ENCODE results near the gene RPL4. TPM values are rescaled to one million over a fixed set of nuclear protein-coding genes. Genes with fewer than 3 reads are reported as not detected.

The RPL4 gene
- polyA plus RNA-seq = 356 and 382 TPM in 2 replicates

DNA sequence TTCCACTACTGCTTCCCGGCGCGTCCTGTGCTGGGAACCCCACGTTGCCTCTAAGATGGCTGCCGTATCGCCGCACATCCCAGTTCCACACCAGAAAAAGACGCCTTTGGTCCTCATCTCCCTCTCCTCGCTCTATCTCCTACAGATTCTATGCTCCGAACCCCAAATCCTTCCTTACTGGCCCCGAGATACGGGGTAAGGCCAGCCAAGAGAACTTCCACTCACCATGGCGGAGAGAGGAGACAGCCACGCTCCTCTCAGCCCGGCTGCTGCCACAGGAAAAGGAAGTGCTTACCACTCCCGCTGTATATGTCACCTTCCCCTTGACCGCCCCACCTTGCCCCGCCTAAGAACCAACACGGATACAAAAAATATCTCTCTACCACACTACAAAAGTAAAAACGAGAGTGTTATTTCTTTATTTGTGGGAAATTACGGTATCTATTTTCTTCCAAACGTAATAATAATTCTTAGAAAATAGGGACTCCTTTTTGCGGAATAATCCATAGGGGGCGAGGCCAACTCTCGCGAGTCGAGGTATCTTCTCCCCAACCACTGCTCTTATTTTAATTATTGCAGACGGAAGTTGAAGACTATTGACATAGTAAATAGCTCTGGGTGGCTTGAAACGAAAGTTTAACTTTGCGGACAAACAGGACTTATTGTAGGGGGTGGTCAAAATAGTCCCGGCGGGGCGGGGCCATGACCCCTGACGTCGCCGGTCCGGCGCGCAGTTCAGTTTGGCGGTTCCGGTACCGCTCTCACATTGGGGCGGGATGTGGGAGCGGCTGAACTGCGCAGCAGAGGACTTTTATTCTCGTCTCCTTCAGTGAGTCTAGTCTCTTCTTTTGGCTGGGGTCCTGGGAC, at the start of gene RPL4, which contains the start of gene ZWILCH:
Gene RPL4, minus strand, starts transcription at position 293 of the 867 bp plus-strand sequence. Its CDS starts 65 bp downstream, at position 228.
Gene ZWILCH, plus strand, starts transcription at position 764 of the 867 bp plus-strand sequence. Its CDS starts 13 bp downstream, at position 777.

DNA sequence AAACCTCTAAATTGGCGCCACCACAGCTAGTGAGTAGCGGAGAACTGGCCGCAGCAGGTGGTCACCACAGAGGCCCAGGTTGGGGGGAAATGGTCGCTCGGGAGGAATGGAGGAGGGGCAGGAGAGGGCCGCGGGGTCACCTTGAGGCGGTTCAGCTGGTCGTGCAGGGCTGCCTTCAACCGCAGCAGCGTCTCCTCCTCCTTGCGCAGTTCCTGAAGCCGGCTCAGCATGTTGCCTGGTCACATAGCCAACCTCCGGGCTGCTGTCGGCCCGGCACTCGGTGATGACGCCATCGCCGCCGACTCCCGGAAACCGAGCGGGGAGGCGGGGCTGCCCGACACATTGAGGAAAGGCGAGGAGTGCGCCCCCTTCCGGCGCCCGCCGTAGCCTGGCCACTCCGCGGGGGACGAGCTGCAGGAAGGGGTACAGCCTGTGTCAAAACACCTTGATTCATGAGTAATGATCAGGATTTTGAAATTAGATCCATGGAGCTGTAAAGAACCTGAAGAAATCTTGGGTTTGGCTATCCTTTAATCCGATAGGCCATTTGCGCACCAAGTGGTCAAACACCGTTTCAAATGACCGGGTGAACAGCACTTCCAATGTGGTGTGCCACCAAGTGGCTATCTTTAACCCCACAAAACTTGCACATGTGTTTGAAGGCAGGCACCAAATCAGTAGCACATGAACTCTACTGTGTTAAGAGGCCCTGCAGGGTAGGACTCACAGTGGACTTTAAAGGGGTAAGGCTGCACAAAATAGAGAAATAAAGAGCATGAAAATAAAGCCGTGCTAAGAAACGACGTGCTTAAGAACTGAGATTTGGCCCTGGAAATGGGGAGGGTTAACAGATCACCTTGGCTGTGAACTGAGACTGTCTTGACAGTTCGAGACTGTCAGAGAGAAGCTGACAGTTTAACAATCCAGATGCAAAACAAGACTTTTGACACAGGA, 6.9 kb downstream of the RPL4 start, which contains the start of gene SNAPC5:
Gene SNAPC5, minus strand, starts transcription at position 261 of the 954 bp plus-strand sequence. Its CDS starts 31 bp downstream, at position 230.

Other genes starting within 250 kb of the RPL4 start
- 21.0 and 27.0 TPM in 2 replicates for gene DIS3L, start 211.3 kb downstream of the RPL4 start, polyA plus RNA-seq
- gene TIPIN, start 148.2 kb downstream of the RPL4 start, polyA plus RNA-seq = 18.1 and 18.4 TPM in 2 replicates
- 110 and 166 TPM in 2 replicates for gene MAP2K1, start 117.9 kb downstream of the RPL4 start, polyA plus RNA-seq
- 150 and 167 TPM in 2 replicates for gene SNAPC5, start 7.1 kb downstream of the RPL4 start, polyA plus RNA-seq
- 29.7 and 52.3 TPM in 2 replicates for gene ZWILCH, start 471 bp upstream of the RPL4 start, polyA plus RNA-seq
- gene LCTL, start 61.1 kb upstream of the RPL4 start, polyA plus RNA-seq = 0.39 TPM in 1 of 2 replicates, not detected in the other
- not detected in 2 replicates for gene SMAD6, start 197.4 kb upstream of the RPL4 start, polyA plus RNA-seq

Measured in Purkinje cell (primary cell).